ENCODE measurements around the gene RND3. TPM values are rescaled to one million over a fixed set of nuclear protein-coding genes. Genes with fewer than 3 reads are reported as not detected.
A peak's percentile ranks its signal among the peaks of the same experiment; 100 is the strongest.

RND3 gene
- total RNA-seq, 3 donors from 2014 or later = 0.16 to 0.58 TPM; not detected in 1

GRCh38 chr2:150513647-150514046, 26.2 kb upstream of the RND3 start:
- no peak overlapping the region for H3K4me3 Mint-ChIP-seq
- DNase-seq = no peak
- H3K4me1 Mint-ChIP-seq (ENCODE audit: low read depth) = no peaks in the 10 kb centered on the region
- H3K27me3 Mint-ChIP-seq (ENCODE audit: low read depth) = no peaks in the 10 kb centered on the region
- no peak for ATAC-seq
- H3K36me3 Mint-ChIP-seq (ENCODE audit: insufficient read depth) = no peaks in the 10 kb centered on the region
- no peaks in the 10 kb centered on the region for H3K9me3 Mint-ChIP-seq

- no peaks in the 10 kb centered on the region for H3K9me3 Mint-ChIP-seq
- no peaks in the 10 kb centered on the region for H3K36me3 Mint-ChIP-seq (ENCODE audit: insufficient read depth)
- DNase-seq (no peak), ATAC-seq (no peak)
- no peak overlapping the region for H3K4me3 Mint-ChIP-seq
- H3K27me3 Mint-ChIP-seq (ENCODE audit: low read depth) = peaks cover 1% of the 10 kb centered on the region
- no peaks in the 10 kb centered on the region for H3K4me1 Mint-ChIP-seq (ENCODE audit: low read depth)
These were observed 21.1 kb upstream of the RND3 start for GRCh38 chr2:150508497-150509137.

- Mint-ChIP-seq H3K4me3 (no peak overlapping the region), H3K36me3 (ENCODE audit: insufficient read depth) (no peaks in the 10 kb centered on the region), H3K9me3 (no peaks in the 10 kb centered on the region), H3K27me3 (ENCODE audit: low read depth) (peaks cover 1% of the 10 kb centered on the region), H3K4me1 (ENCODE audit: low read depth) (no peaks in the 10 kb centered on the region)
- DNase-seq = no peak
- ATAC-seq = no peak
These were observed 19.6 kb upstream of the RND3 start for GRCh38 chr2:150507071-150507470.

- peaks cover 1% of the 10 kb centered on the region for H3K27me3 Mint-ChIP-seq (ENCODE audit: low read depth)
- H3K4me1 Mint-ChIP-seq (ENCODE audit: low read depth) = no peaks in the 10 kb centered on the region
- H3K4me3 Mint-ChIP-seq = no peak overlapping the region
- ATAC-seq = no peak
- H3K9me3 Mint-ChIP-seq = no peaks in the 10 kb centered on the region
- H3K36me3 Mint-ChIP-seq (ENCODE audit: insufficient read depth) = no peaks in the 10 kb centered on the region
- no peak for DNase-seq
These were observed 17.7 kb upstream of the RND3 start for GRCh38 chr2:150505178-150505577.

- DNase-seq (no peak), ATAC-seq (no peak)
- Mint-ChIP-seq H3K36me3 (ENCODE audit: insufficient read depth) (no peaks in the 10 kb centered on the region), H3K27me3 (ENCODE audit: low read depth) (no peaks in the 10 kb centered on the region), H3K4me1 (ENCODE audit: low read depth) (no peaks in the 10 kb centered on the region), H3K9me3 (peaks cover 5% of the 10 kb centered on the region), H3K4me3 (no peak overlapping the region)
These were observed 8.6 kb upstream of the RND3 start for GRCh38 chr2:150495993-150496627.

- ATAC-seq (no peak), DNase-seq (no peak)
- Mint-ChIP-seq H3K36me3 (ENCODE audit: insufficient read depth) (no peaks in the 10 kb centered on the region), H3K4me1 (ENCODE audit: low read depth) (no peaks in the 10 kb centered on the region), H3K9me3 (peaks cover 5% of the 10 kb centered on the region), H3K4me3 (no peak overlapping the region), H3K27me3 (ENCODE audit: low read depth) (peaks cover 5% of the 10 kb centered on the region)
These were observed 7.5 kb upstream of the RND3 start for GRCh38 chr2:150495001-150495400.

GRCh38 chr2:150494234-150494945, 6.9 kb upstream of the RND3 start:
- no peaks in the 10 kb centered on the region for H3K4me1 Mint-ChIP-seq (ENCODE audit: low read depth)
- H3K4me3 Mint-ChIP-seq = no peak overlapping the region
- H3K9me3 Mint-ChIP-seq = peaks cover 3% of the 10 kb centered on the region
- no peak for ATAC-seq
- no peaks in the 10 kb centered on the region for H3K36me3 Mint-ChIP-seq (ENCODE audit: insufficient read depth)
- DNase-seq = no peak
- H3K27me3 Mint-ChIP-seq (ENCODE audit: low read depth) = peaks cover 5% of the 10 kb centered on the region

GRCh38 chr2:150491943-150492342, 4.5 kb upstream of the RND3 start:
- H3K9me3 Mint-ChIP-seq = no peaks in the 10 kb centered on the region
- DNase-seq (no peak), ATAC-seq (no peak)
- no peak overlapping the region for H3K4me3 Mint-ChIP-seq
- peaks cover 14% of the 10 kb centered on the region for H3K27me3 Mint-ChIP-seq (ENCODE audit: low read depth)
- H3K36me3 Mint-ChIP-seq (ENCODE audit: insufficient read depth) = no peaks in the 10 kb centered on the region
- peaks cover 2% of the 10 kb centered on the region for H3K4me1 Mint-ChIP-seq (ENCODE audit: low read depth)

GRCh38 chr2:150491430-150491829, 4.0 kb upstream of the RND3 start:
- ATAC-seq (no peak), DNase-seq (no peak)
- no peaks in the 10 kb centered on the region for H3K36me3 Mint-ChIP-seq (ENCODE audit: insufficient read depth)
- peaks cover 20% of the 10 kb centered on the region for H3K27me3 Mint-ChIP-seq (ENCODE audit: low read depth)
- no peak overlapping the region for H3K4me3 Mint-ChIP-seq
- H3K9me3 Mint-ChIP-seq = no peaks in the 10 kb centered on the region
- peaks cover 7% of the 10 kb centered on the region for H3K4me1 Mint-ChIP-seq (ENCODE audit: low read depth)

GRCh38 chr2:150490466-150490865, 3.0 kb upstream of the RND3 start:
- H3K4me3 Mint-ChIP-seq = no peak overlapping the region
- no peaks in the 10 kb centered on the region for H3K36me3 Mint-ChIP-seq (ENCODE audit: insufficient read depth)
- DNase-seq (no peak), ATAC-seq (no peak)
- H3K9me3 Mint-ChIP-seq = no peaks in the 10 kb centered on the region
- H3K27me3 Mint-ChIP-seq (ENCODE audit: low read depth) = peaks cover 29% of the 10 kb centered on the region
- H3K4me1 Mint-ChIP-seq (ENCODE audit: low read depth) = peaks cover 8% of the 10 kb centered on the region

GRCh38 chr2:150486539-150487484, 655 bp downstream of the RND3 start:
- ATAC-seq = no peak
- Mint-ChIP-seq H3K36me3 (ENCODE audit: insufficient read depth) (no peaks in the 10 kb centered on the region), H3K4me3 (no peak overlapping the region), H3K4me1 (ENCODE audit: low read depth) (peaks cover 8% of the 10 kb centered on the region), H3K9me3 (no peaks in the 10 kb centered on the region), H3K27me3 (ENCODE audit: low read depth) (peaks cover 51% of the 10 kb centered on the region)
- no peak for DNase-seq

GRCh38 chr2:150485871-150486538, 1.5 kb downstream of the RND3 start:
- Mint-ChIP-seq H3K36me3 (ENCODE audit: insufficient read depth) (no peaks in the 10 kb centered on the region), H3K4me3 (no peak overlapping the region), H3K9me3 (no peaks in the 10 kb centered on the region), H3K27me3 (ENCODE audit: low read depth) (peaks cover 51% of the 10 kb centered on the region), H3K4me1 (ENCODE audit: low read depth) (peaks cover 8% of the 10 kb centered on the region)
- DNase-seq = no peak
- peak in 1 of 2 donors; percentile 12 for ATAC-seq

- ATAC-seq (peak in 1 of 2 donors; percentile 35), DNase-seq (no peak)
- Mint-ChIP-seq H3K4me3 (no peak overlapping the region), H3K4me1 (ENCODE audit: low read depth) (peaks cover 8% of the 10 kb centered on the region), H3K36me3 (ENCODE audit: insufficient read depth) (no peaks in the 10 kb centered on the region), H3K27me3 (ENCODE audit: low read depth) (peaks cover 48% of the 10 kb centered on the region), H3K9me3 (no peaks in the 10 kb centered on the region)
These were observed 2.2 kb downstream of the RND3 start for GRCh38 chr2:150485114-150485870.

All from activated T-cell treated with anti-CD3 and anti-CD28 coated beads, Interleukin-2, amount 50 U/mL, for 4 hours (primary cell).